Measurements from ENCODE around the gene ADAT3.

Gene ADAT3

GRCh38 chr19:1936430-1936829 is 31.2 kb downstream of the ADAT3 start:
- DNase-seq, result no peak

GRCh38 chr19:1936916-1937610 is 31.9 kb downstream of the ADAT3 start:
- DNase-seq, result no peak

- DNase-seq, result no peak
Observed at GRCh38 chr19:1938071-1938470, 32.9 kb downstream of the ADAT3 start.

- DNase-seq, result peak in 4 of 56 donors; percentile 27 to 65 (median 50)
Observed at GRCh38 chr19:1941146-1942077, 36.2 kb downstream of the ADAT3 start, which contains the start of gene CSNK1G2. Gene CSNK1G2, plus strand, starts transcription at chr19:1941172. Its CDS starts 28,601 bp downstream, at chr19:1969773.

GRCh38 chr19:1942078-1942933 is 37.1 kb downstream of the ADAT3 start:
- peak in 35 of 56 donors; percentile 13 to 65 (median 33) for DNase-seq

- DNase-seq, result peak in 1 of 56 donors; percentile 19
Observed at GRCh38 chr19:1942934-1943555, 37.8 kb downstream of the ADAT3 start.

GRCh38 chr19:1943661-1944087 is 38.5 kb downstream of the ADAT3 start:
- no peak for DNase-seq

- DNase-seq, result no peak
Observed at GRCh38 chr19:1944088-1944915, 39.1 kb downstream of the ADAT3 start.

- DNase-seq, result no peak
Observed at GRCh38 chr19:1944916-1945561, 39.8 kb downstream of the ADAT3 start.

GRCh38 chr19:1945899-1946298 is 40.7 kb downstream of the ADAT3 start:
- peak in 5 of 56 donors; percentile 3 to 19 (median 15) for DNase-seq

- no peak for DNase-seq
Observed at GRCh38 chr19:1947651-1948209, 42.5 kb downstream of the ADAT3 start.

- DNase-seq, result no peak
Observed at GRCh38 chr19:1949304-1950101, 44.3 kb downstream of the ADAT3 start.

GRCh38 chr19:1950640-1951039 is 45.4 kb downstream of the ADAT3 start:
- no peak for DNase-seq

GRCh38 chr19:1952635-1953034 is 47.4 kb downstream of the ADAT3 start:
- DNase-seq, result no peak

GRCh38 chr19:1953037-1953436 is 47.8 kb downstream of the ADAT3 start:
- DNase-seq, result no peak

- DNase-seq, result no peak
Observed at GRCh38 chr19:1953441-1954094, 48.4 kb downstream of the ADAT3 start.

- DNase-seq, result no peak
Observed at GRCh38 chr19:1954532-1954933, 49.3 kb downstream of the ADAT3 start.

Measured in nucleus accumbens (tissue), 56 donors.